Stimulated activated naive CD8-positive, alpha-beta T cell treated with anti-CD3 and anti-CD28 coated beads, Interleukin-15, Interleukin-2, amounts not matched to agents 100 ng/mL and 50 ng/mL, for 24 hours (primary cell): ENCODE measurements around the gene CYREN.

Source experiments
- H3K27ac Mint-ChIP-seq: one replicate; pipeline ENCODE4 v1.8.0; 2021; ENCODE audit warnings: mild to moderate bottlenecking, mixed read lengths
- H3K27me3 Mint-ChIP-seq: one replicate; pipeline ENCODE4 v1.8.0; 2021; ENCODE audit warnings: mixed read lengths
- H3K36me3 Mint-ChIP-seq: one replicate; pipeline ENCODE4 v1.8.0; 2021; ENCODE audit warnings: low read depth, mixed read lengths
- H3K4me1 Mint-ChIP-seq: one replicate; pipeline ENCODE4 v1.8.0; 2021; ENCODE audit warnings: low read depth, mixed read lengths
- H3K4me3 Mint-ChIP-seq: one replicate; pipeline ENCODE4 v1.8.0; 2021; ENCODE audit warnings: mild to moderate bottlenecking, mixed read lengths
- H3K9me3 Mint-ChIP-seq: one replicate; pipeline ENCODE4 v1.8.0; 2021; ENCODE audit warnings: mixed read lengths

CYREN gene

DNA sequence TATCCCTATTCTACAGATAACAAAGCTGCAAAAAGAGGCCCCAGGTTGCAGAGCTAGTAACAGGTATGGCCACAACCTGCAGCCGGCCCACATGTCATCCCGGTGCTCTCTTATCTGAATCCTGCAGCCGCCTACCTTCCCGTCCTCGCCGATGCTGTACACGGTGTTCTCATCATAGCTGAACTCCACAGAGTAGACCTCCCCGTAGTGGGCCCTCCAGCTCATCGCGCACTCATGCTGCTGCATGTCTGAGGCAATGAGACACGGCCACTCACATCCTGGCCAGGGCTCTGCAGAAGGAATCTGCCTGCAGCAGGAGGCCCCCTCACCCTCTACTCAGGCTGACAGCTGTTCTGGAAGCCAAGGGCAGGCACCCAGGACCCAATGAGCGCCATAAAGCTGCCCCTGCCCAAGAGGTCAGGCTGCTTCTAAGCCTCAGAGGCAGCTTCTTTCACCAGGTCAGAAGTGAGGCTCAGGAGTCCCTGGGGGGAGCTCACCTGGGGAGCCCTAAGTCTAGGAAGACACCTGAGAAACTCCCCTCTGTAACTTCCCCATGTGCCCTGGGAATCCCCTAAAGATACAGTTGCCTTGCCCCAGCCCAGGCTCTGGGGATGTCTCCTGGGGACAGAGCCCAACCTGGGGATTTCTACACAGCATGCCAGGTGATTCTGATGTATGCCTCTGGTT lies 17.9 kb upstream of the CYREN start:
- Mint-ChIP-seq H3K4me3 (no peak overlapping the region), H3K36me3 (peaks cover 87% of the 10 kb centered on the region)

DNA sequence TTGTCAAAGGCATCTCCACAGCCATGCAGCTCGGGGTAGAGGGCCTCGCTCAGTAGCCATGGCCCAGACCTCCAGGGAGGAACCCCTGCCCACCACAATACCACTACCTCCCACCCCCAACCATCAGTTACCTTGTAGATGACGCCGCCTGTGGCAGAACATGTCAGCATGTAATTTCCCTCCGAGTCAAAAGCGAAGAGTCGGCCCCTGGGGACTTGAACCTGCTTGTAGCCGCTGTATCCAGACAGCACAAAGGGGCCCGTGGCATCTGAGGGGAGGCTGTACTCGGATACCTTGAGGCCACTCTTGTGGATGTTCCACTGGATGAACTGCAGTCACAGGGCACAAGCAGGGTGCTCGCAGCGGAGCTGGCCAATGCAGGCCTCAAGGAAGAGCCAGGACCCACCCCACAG lies 16.3 kb upstream of the CYREN start:
- H3K4me3 Mint-ChIP-seq: no peak overlapping the region
- peaks cover 13% of the 10 kb centered on the region for H3K9me3 Mint-ChIP-seq
- no peaks in the 10 kb centered on the region for H3K27me3 Mint-ChIP-seq
- peaks cover 88% of the 10 kb centered on the region for H3K36me3 Mint-ChIP-seq
- peaks cover 16% of the 10 kb centered on the region for H3K4me1 Mint-ChIP-seq
- no peak overlapping the region for H3K27ac Mint-ChIP-seq

More for the DNA sequence above, 17.9 kb upstream of the CYREN start:
- peaks cover 5% of the 10 kb centered on the region for H3K9me3 Mint-ChIP-seq
- peaks cover 16% of the 10 kb centered on the region for H3K4me1 Mint-ChIP-seq
- no peaks in the 10 kb centered on the region for H3K27me3 Mint-ChIP-seq
- no peak overlapping the region for H3K27ac Mint-ChIP-seq

DNA sequence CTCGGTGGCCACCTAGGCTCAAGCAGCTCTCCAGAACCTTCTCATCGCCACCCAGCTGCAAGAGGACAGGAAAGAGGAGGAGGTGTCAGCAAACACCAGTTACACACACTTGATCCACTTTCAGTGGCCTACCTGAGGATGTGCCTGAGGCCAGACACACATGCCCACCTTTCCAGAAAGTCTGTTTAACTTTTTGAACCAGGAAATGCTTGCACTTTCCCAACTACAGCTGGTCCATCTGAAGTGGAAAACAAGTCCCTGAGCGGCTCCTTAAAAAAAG lies 15.7 kb upstream of the CYREN start:
- H3K27me3 Mint-ChIP-seq: no peaks in the 10 kb centered on the region
- H3K4me1 Mint-ChIP-seq: peaks cover 16% of the 10 kb centered on the region
- peaks cover 89% of the 10 kb centered on the region for H3K36me3 Mint-ChIP-seq
- H3K27ac Mint-ChIP-seq: no peak overlapping the region
- H3K9me3 Mint-ChIP-seq: peaks cover 19% of the 10 kb centered on the region
- no peak overlapping the region for H3K4me3 Mint-ChIP-seq

DNA sequence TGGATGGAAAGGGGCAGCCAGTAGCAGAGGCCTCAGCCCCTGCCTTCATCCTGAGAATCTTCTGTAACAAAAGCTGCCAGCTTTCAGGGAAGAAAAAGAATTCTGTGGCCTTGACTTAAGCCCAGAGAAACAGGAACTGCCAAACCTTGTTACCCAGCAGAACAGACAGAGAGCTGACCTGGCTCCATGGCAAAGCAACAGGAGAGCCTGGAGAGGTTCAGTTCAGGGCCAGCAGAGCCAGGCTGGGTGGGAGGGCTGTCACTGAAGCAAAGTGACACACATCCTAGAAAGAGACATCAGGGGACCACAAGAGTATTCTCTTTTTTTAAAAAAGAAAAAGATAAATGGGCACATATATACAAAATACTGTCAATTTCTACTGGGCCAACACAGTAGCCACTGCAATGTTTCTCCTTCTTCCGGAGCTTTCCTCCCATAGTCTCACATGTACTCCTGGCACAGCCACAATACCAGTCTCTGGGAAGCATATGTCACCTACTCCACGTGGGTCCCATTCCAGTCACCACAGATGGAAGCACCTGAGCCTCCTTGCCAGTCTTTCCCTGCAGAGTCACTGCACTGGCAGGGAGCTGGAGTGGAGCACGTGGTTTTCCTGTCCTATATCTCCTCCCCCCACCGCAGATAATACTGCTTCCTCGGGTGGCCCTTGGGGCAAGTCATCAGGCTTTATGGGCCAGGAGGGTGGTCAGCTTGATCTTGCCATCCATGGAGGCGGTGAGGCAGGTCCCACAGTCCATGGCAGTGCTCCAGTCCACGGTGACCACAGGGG lies 15.2 kb upstream of the CYREN start:
- H3K36me3 Mint-ChIP-seq: peaks cover 90% of the 10 kb centered on the region
- H3K27me3 Mint-ChIP-seq: no peaks in the 10 kb centered on the region
- H3K4me3 Mint-ChIP-seq: no peak overlapping the region
- H3K9me3 Mint-ChIP-seq: peaks cover 22% of the 10 kb centered on the region
- H3K4me1 Mint-ChIP-seq: peaks cover 16% of the 10 kb centered on the region
- no peak overlapping the region for H3K27ac Mint-ChIP-seq

DNA sequence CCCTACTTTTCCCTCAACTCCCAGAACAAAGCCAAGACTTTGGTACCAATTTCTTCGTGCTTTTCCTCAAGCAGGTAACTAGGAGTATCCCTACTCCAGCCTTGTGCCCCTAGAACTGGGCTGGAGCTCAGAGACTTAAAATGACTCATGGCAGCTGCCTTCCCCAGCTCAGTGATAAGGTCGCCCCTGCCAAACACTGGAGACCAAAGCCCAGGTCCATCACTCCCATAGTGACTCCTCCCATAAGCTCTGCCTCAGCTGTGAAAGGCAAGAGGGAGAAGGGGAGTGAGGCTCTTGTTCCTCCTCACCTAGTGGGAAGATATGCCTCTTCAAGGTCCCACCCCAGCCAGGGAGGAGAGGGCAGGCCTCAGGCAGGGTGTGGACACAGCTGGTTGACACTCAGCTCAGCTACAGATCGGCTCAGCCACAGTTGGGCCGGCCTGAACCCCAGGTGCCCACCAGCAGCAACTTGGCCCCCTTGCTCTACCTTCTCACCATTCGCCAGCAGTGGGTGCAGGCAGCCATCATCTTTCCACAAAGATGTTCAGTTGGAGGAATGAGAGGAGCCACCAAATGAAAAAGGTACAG lies 13.8 kb upstream of the CYREN start:
- Mint-ChIP-seq H3K4me3 (no peak overlapping the region), H3K36me3 (peaks cover 86% of the 10 kb centered on the region), H3K27me3 (no peaks in the 10 kb centered on the region), H3K4me1 (peaks cover 16% of the 10 kb centered on the region), H3K9me3 (peaks cover 26% of the 10 kb centered on the region), H3K27ac (no peak overlapping the region)

DNA sequence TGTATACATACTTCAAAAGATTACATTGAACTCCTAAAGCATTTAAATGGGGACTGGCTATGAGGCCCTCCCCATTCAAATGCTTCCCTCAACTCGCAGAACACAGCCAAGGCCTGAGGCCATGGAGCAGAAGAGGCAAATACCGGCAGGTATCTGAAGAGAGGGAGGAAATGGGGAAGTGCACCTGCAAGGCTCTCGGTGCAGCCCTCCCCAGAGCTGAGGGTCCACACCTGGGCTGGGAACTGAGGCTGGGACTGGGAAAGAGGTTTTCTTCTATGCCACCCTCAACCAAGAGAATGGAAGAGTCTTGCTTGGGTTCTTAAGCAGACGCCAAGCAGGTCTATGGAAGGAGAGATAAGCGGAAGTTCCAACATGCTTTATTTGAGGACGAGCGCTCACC lies 13.0 kb upstream of the CYREN start:
- Mint-ChIP-seq H3K9me3 (peaks cover 26% of the 10 kb centered on the region), H3K27ac (no peak overlapping the region), H3K36me3 (peaks cover 85% of the 10 kb centered on the region), H3K4me3 (no peak overlapping the region), H3K4me1 (peaks cover 12% of the 10 kb centered on the region), H3K27me3 (no peaks in the 10 kb centered on the region)

DNA sequence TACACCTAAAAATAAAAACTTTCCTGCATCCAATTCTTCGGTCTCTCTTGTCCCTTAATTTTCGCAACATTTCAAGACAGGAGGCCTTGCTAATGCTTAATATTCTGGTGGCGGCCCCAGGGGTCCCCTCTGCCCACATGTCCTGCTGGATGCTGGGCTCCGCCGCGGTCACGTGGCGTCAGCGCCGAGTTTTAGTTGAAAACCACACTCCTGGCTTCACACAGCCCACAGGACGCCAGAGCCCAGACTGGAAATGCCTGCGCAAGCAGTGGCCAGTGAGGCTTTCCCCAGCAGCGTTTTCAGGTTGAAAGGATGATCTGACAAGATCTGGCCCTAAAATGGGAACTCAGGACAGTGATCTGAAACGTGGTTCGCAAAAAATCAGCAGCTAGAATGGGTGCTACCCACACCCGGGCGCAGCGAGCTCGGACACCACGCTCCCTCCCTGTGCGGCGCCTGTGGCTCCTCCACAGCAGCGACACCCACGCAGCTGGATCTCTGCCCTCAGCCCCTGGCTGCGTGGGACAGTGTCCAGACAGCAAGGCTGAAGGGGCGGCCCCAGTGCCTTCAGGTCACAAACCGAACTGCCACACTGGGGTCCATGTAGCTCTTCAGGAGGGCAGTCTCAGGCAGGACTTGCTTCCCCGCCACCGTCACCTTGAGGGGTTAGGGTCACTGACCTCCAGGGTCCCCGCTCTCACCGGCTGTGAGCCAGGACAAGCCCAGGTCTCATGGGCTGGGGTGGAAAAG lies 11.6 kb upstream of the CYREN start:
- Mint-ChIP-seq H3K27me3 (no peaks in the 10 kb centered on the region), H3K36me3 (peaks cover 73% of the 10 kb centered on the region), H3K9me3 (peaks cover 26% of the 10 kb centered on the region)

DNA sequence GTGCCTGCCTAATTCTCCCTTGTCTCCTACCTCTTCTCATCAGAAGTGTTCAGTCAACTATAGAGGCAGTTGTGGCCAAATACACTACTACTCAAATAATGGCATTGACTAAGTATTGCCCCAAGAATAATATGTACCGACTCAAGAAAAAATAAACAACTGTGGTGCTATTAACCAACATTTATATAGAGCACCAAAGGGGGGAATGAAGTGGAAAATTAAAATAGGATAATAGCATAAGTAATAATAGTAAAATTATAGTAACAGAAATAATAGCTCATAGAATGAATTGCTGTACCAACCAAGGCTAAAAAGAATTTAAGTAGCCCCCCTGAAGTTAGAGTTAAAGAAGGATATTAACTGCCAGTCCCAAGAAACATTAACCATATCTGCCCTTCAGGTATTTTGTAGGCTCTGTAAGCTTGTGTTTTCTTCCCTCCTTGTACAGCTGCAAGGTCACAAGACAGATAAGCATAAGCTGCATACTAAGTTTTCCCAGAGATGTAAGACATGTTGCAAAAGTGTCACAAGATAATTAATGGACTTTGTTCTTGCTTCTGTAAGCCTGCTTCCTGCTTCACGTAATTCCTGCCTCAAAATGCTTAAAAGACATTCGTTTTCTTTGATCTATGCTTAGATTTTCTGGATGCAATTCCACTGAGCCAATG lies 10.9 kb upstream of the CYREN start:
- Mint-ChIP-seq H3K36me3 (peaks cover 66% of the 10 kb centered on the region), H3K4me3 (no peak overlapping the region), H3K27ac (no peak overlapping the region), H3K9me3 (peaks cover 26% of the 10 kb centered on the region), H3K27me3 (no peaks in the 10 kb centered on the region), H3K4me1 (peaks cover 4% of the 10 kb centered on the region)

More for the DNA sequence above, 11.6 kb upstream of the CYREN start:
- Mint-ChIP-seq H3K4me1 (peaks cover 11% of the 10 kb centered on the region), H3K27ac (no peak overlapping the region), H3K4me3 (no peak overlapping the region)

DNA sequence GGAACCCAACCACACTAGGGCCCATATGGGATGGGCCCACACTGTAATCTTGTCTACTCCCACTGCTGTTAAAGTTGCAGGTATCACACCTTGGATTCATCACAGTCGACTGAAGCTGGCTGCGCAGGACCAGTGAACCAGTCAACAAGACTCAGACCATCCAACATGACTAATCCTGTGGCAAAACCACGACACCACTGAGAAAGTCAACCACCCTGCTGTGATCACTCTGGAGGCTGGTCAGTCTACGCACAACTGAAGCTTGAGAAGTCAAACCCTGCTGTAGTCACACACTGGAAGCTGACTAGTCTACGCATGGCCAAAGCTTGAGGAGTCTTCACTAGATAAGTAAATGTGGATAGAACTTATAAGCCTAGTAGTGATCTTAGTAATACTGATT lies 9.6 kb upstream of the CYREN start:
- Mint-ChIP-seq H3K9me3 (peaks cover 26% of the 10 kb centered on the region), H3K4me3 (no peak overlapping the region), H3K36me3 (peaks cover 55% of the 10 kb centered on the region), H3K27me3 (no peaks in the 10 kb centered on the region), H3K27ac (no peak overlapping the region), H3K4me1 (no peaks in the 10 kb centered on the region)

DNA sequence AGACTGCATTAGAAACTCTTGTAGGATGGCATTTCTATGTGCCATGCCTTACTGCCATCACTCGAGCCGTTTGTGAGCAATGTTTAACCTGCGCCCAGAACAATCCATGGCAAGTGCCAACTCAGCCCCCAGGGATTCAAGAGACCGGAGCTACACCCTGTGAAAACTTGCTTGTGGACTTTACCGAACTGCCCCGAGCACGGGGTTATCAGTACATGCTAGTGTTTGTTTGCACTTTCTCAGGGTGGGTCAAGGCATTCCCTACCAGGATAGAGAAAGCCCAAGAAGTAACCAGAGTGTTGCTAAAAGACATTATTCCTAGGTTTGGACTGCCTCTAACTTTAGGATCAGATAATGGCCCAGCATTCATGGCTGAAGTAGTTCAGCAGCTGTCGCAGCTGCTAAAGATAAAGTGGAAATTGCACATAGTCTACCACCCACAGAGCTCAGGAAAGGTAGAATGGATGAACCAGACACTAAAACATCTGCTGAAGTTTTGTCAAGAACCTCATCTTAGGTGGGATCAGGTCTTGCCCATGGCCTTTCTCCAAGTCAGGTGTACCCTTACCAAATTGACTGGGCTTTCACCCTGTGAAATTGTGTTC lies 8.9 kb upstream of the CYREN start:
- H3K27me3 Mint-ChIP-seq: no peaks in the 10 kb centered on the region
- no peak overlapping the region for H3K4me3 Mint-ChIP-seq
- no peak overlapping the region for H3K27ac Mint-ChIP-seq
- H3K9me3 Mint-ChIP-seq: peaks cover 26% of the 10 kb centered on the region
- peaks cover 49% of the 10 kb centered on the region for H3K36me3 Mint-ChIP-seq
- no peaks in the 10 kb centered on the region for H3K4me1 Mint-ChIP-seq

DNA sequence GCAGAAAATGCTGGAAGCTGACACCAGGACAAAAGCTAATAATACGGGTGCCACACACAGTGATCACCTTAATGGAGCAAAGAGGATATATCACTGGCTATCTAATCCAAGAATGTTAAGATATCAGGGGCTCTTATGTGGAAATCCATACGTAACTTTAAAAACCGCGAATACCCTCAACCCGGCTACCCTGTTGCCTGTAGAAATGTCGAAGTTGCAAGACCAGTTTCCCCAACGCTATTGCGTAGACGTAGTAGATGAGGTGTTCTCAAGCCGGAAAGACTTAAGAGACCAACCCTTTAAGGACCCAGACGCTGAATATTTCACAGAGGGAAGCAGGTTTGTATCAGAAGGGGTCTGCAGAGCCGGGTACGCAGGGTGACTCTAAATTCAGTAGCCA lies 7.9 kb upstream of the CYREN start:
- H3K4me1 Mint-ChIP-seq: no peaks in the 10 kb centered on the region
- H3K9me3 Mint-ChIP-seq: peaks cover 20% of the 10 kb centered on the region
- peaks cover 39% of the 10 kb centered on the region for H3K36me3 Mint-ChIP-seq
- no peak overlapping the region for H3K27ac Mint-ChIP-seq
- no peaks in the 10 kb centered on the region for H3K27me3 Mint-ChIP-seq
- H3K4me3 Mint-ChIP-seq: no peak overlapping the region

DNA sequence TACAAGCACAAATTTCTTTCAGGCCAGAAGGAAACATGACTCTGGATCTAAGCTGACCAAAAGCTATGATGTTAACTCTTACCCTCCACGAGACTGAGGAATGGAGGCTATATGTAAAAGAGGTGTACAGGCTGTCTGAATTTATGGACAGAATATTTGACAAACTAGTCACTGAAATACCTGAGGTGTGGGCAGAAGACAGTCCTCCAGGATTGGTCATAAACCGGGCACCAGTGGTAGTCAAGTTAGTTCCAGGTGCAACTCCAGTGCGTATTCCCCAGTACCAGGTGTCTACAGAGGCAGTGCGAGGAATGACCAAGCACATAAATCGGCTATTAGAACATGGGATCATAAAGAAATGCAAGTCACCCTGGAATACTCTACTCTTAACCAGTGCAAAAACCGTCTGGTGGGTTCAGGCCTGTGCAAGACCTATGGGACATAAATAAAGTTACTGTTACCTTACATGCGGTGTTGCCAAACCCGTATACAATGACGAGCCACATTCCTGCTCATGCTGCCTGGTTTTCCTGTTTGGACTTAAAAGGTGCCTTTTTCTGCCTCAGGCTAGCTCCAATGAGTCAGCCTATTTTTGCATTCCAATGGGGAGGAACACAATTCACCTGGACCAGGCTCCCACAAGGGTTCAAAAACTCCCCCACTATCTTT lies 6.7 kb upstream of the CYREN start:
- H3K36me3 Mint-ChIP-seq: peaks cover 27% of the 10 kb centered on the region
- no peak overlapping the region for H3K27ac Mint-ChIP-seq
- H3K4me3 Mint-ChIP-seq: no peak overlapping the region
- peaks cover 6% of the 10 kb centered on the region for H3K4me1 Mint-ChIP-seq
- peaks cover 14% of the 10 kb centered on the region for H3K9me3 Mint-ChIP-seq
- no peaks in the 10 kb centered on the region for H3K27me3 Mint-ChIP-seq

DNA sequence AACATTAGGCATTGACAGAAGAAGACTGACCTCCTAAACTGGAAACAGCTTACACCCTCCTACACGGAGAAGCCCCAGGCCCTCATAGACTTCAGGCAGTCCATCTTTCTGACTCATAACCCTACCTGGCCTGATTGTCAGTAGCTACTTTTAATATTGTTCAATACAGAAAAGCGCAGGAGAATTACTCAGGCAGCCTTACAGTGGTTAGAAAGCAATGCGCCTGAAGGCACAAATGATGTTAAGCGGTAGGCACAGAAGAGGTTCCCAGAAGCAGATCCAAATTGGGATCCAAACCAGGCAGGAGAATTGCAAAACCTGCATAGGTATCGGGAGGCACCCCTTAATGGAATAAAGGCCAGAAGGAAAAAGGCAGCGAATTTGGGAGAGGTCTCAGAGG lies 5.4 kb upstream of the CYREN start:
- no peaks in the 10 kb centered on the region for H3K27me3 Mint-ChIP-seq
- no peak overlapping the region for H3K4me3 Mint-ChIP-seq
- H3K4me1 Mint-ChIP-seq: peaks cover 18% of the 10 kb centered on the region
- peaks cover 15% of the 10 kb centered on the region for H3K36me3 Mint-ChIP-seq
- peaks cover 5% of the 10 kb centered on the region for H3K9me3 Mint-ChIP-seq
- H3K27ac Mint-ChIP-seq: no peak overlapping the region

DNA sequence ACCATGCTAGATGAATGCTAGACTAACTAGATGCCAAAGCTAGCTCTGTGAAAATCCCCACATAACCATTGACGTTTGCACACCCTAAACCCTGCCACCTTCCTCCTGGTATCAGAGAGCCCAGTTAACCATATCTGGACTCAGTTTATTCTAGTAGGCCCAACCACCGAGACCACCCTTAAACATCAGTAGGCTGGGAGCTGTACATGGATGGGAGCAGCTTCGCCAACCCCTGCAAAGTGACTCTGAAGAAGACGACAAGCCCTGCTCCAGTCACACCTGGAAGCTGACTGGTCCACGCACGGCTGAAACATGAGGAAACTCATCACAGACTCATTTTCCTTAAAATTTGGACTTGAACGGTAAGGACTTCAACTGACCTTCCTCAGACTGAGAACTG lies 4.4 kb upstream of the CYREN start:
- no peak overlapping the region for H3K27ac Mint-ChIP-seq
- H3K4me3 Mint-ChIP-seq: no peak overlapping the region
- H3K4me1 Mint-ChIP-seq: peaks cover 20% of the 10 kb centered on the region
- H3K27me3 Mint-ChIP-seq: no peaks in the 10 kb centered on the region
- peaks cover 6% of the 10 kb centered on the region for H3K36me3 Mint-ChIP-seq
- H3K9me3 Mint-ChIP-seq: peaks cover 1% of the 10 kb centered on the region
